LNCAP (cell line): Measurements from ENCODE around the gene CCDC74A.

Experiments used
- CTCF ChIP-seq: fragments of 450-650 bp; IDR thresholded peaks from 2 replicates; pipeline ENCODE4 v1.5.1; 2017; ENCODE audit warnings: mild to moderate bottlenecking

Gene CCDC74A

GRCh38 chr2:131572175-131572574 lies 44.5 kb downstream of the CCDC74A start:
- no peak for TF ChIP-seq CTCF

- no peak for TF ChIP-seq CTCF
These were observed 50.1 kb downstream of the CCDC74A start for GRCh38 chr2:131577812-131578211.

- no peak for TF ChIP-seq CTCF
These were observed 52.5 kb downstream of the CCDC74A start for GRCh38 chr2:131580187-131580586.
